Measurements from ENCODE around the gene TLE4. TPM values are rescaled to one million over a fixed set of nuclear protein-coding genes. Genes with fewer than 3 reads are reported as not detected.

Gene TLE4
- total RNA-seq, 3 donors from 2014 or later (not counting 1 experiment from before 2014, with no cell fraction given): 214 to 240 (median 220) TPM

- 90% methylated on average over 4 of the region's 4 CpGs for WGBS (ENCODE audit: insufficient coverage)
- Mint-ChIP-seq H3K9me3 (no peaks in the 10 kb centered on the region), H3K4me3 (no peak overlapping the region), H3K27me3 (ENCODE audit: low read depth in 2 of 2) (no peaks in the 10 kb centered on the region), H3K36me3 (no peaks in the 10 kb centered on the region), H3K4me1 (peaks cover 42% of the 10 kb centered on the region in 2 donors), H3K27ac (peak overlapping the region in 1 of 2 donors; percentile 53)
- no peak overlapping the region for H3K27ac ChIP-seq (ENCODE audit: low read length)
- ATAC-seq (no peak), DNase-seq (no peak)
- intact Hi-C loops (cut with micrococcal nuclease): no loop called here
- H3K27me3 ChIP-seq (ENCODE audit: control insufficient read depth, insufficient read depth, low read length): no peaks in the 10 kb centered on the region
- H3K9me3 ChIP-seq (ENCODE audit: control insufficient read depth, insufficient read depth, low read length): no peaks in the 10 kb centered on the region
- H3K36me3 ChIP-seq (ENCODE audit: control insufficient read depth, insufficient read depth, low read length): no peaks in the 10 kb centered on the region
- H3K4me3 ChIP-seq (ENCODE audit: low read length): no peak overlapping the region
- no peak for TF ChIP-seq CTCF (IDR thresholded peaks at IDR 0.05)
- H3K4me1 ChIP-seq (ENCODE audit: control insufficient read depth, insufficient read depth, low read length): peaks cover 10% of the 10 kb centered on the region
Measured at GRCh38 chr9:79682076-79682736, 110.4 kb downstream of the TLE4 start.

- H3K9me3 ChIP-seq (ENCODE audit: control insufficient read depth, insufficient read depth, low read length): no peaks in the 10 kb centered on the region
- H3K36me3 Mint-ChIP-seq: no peaks in the 10 kb centered on the region
- no peaks in the 10 kb centered on the region for H3K27me3 ChIP-seq (ENCODE audit: control insufficient read depth, insufficient read depth, low read length)
- H3K4me1 Mint-ChIP-seq: peaks cover 54% of the 10 kb centered on the region in 2 donors
- peaks cover 15% of the 10 kb centered on the region for H3K4me1 ChIP-seq (ENCODE audit: control insufficient read depth, insufficient read depth, low read length)
- no peak for ATAC-seq
- no peak for DNase-seq
- H3K9me3 Mint-ChIP-seq: no peaks in the 10 kb centered on the region
- no peaks in the 10 kb centered on the region for H3K27me3 Mint-ChIP-seq (ENCODE audit: low read depth in 2 of 2)
- no peak for TF ChIP-seq CTCF (IDR thresholded peaks at IDR 0.05)
- intact Hi-C loops (cut with micrococcal nuclease): no loop called here
- H3K4me3 Mint-ChIP-seq: no peak overlapping the region
- no peak overlapping the region for H3K4me3 ChIP-seq (ENCODE audit: low read length)
- no peak overlapping the region for H3K27ac ChIP-seq (ENCODE audit: low read length)
- H3K36me3 ChIP-seq (ENCODE audit: control insufficient read depth, insufficient read depth, low read length): no peaks in the 10 kb centered on the region
- no peak overlapping the region for H3K27ac Mint-ChIP-seq
- WGBS (ENCODE audit: insufficient coverage): 97% methylated on average over 4 of the region's 4 CpGs
Measured at GRCh38 chr9:79684059-79684458, 112.3 kb downstream of the TLE4 start.

GRCh38 chr9:79684711-79685575 is 113.2 kb downstream of the TLE4 start:
- no peaks in the 10 kb centered on the region for H3K27me3 ChIP-seq (ENCODE audit: control insufficient read depth, insufficient read depth, low read length)
- Mint-ChIP-seq H3K27me3 (ENCODE audit: low read depth in 2 of 2) (no peaks in the 10 kb centered on the region), H3K36me3 (no peaks in the 10 kb centered on the region), H3K9me3 (no peaks in the 10 kb centered on the region), H3K27ac (no peak overlapping the region), H3K4me1 (peaks cover 58% of the 10 kb centered on the region in 2 donors), H3K4me3 (no peak overlapping the region)
- WGBS (ENCODE audit: insufficient coverage): 97% methylated on average over 7 of the region's 8 CpGs
- TF ChIP-seq CTCF (IDR thresholded peaks at IDR 0.05): no peak
- peaks cover 15% of the 10 kb centered on the region for H3K4me1 ChIP-seq (ENCODE audit: control insufficient read depth, insufficient read depth, low read length)
- H3K4me3 ChIP-seq (ENCODE audit: low read length): no peak overlapping the region
- intact Hi-C loops (cut with micrococcal nuclease): no loop called here
- H3K9me3 ChIP-seq (ENCODE audit: control insufficient read depth, insufficient read depth, low read length): no peaks in the 10 kb centered on the region
- H3K27ac ChIP-seq (ENCODE audit: low read length): no peak overlapping the region
- no peaks in the 10 kb centered on the region for H3K36me3 ChIP-seq (ENCODE audit: control insufficient read depth, insufficient read depth, low read length)
- DNase-seq: no peak
- no peak for ATAC-seq

Measured in natural killer cell (primary cell).